GM15510 (cell line): Measurements from ENCODE around the gene CACNG6.

Experiments used
- POLR2A ChIP-seq: IDR thresholded peaks from 3 replicates; pipeline ENCODE4 v1.6.1; 2011; ENCODE audit warnings: borderline replicate concordance; ENCODE audit not compliant: insufficient read length; ENCODE audit errors: extremely low read depth

The CACNG6 gene

DNA sequence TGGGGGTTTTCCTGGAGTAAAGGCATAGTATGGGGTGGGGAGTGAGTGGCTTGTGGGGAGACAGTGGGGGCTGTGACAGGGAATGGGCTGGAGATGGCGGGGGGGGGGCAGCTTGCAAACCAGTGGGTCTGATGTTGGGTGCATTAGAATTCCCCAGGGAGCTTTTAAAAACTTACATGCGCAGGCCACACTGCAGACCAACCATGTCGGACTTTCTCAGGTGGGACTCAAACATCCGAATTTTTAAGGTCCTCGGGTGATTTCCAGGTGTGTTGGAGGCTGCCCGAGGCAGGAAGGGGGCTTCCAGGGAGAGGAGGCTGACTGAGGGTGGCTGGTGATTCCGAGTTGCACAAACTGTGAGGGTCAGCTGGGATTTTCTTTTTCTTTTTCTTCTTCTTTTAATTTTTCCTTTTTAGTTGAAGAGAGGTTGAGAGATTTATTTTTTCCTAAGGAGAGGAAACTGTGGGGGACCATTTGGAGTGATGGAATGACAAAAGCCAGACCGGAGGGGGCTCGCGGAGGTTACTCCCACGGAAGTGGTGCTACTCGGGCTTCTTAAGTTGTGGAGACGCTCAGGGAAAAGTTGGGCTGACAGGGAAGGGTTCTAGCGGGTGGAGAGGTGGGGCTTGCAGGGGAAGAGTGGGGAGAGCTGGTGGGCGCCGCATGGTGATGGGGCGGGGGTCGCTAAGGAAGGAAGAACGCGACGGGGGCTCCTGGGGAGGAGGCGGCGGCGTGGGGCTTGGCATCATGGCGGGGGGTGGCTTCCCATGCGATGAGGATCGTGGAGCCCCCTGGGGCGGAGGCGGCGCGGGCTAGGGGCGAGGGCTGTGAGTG, 29.7 kb upstream of the CACNG6 start:
- TF ChIP-seq POLR2A = no peak

DNA sequence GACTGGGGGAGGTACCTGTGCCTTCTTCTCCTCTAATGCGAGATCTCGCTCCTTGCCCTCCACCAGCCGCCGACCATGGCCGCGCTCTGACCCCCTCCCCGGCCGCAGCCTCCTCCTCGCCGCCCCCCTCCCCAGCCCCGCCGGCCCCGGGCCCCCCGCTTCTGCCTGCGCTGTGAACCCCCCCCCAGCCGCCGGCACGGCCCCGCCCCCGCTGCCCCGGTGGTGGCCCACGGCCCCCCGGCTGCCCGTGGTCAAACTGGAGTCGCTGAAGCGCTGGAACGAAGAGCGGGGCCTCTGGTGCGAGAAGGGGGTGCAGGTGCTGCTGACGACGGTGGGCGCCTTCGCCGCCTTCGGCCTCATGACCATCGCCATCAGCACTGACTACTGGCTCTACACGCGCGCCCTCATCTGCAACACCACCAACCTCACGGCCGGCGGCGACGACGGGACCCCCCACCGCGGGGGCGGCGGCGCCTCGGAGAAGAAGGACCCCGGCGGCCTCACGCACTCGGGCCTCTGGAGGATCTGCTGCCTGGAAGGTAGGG, 28.5 kb upstream of the CACNG6 start, which contains the start of gene CACNG8:
TSS of gene CACNG8 (plus strand) at position 51 of the 545 bp plus-strand sequence.
- no peak for TF ChIP-seq POLR2A

DNA sequence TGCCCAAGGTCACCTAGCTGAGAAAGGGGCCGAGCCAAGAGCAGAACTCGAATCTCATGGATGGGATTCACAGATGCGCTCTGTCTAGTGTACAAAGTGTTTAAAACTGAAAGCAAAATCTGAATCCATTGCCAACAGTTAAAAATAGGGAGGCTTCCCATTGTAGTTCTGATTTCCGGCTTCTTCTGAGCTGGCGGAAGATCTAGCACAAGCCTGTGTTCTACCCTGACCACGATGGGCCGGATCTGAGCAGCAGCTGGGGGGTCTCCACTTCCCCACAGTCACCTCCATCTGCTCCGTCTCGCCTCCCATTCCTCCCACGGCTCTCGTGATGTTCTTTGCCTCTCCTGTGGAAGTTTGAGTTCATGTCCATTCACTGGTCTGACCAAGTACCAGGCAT, 26.3 kb upstream of the CACNG6 start:
- TF ChIP-seq POLR2A = no peak

DNA sequence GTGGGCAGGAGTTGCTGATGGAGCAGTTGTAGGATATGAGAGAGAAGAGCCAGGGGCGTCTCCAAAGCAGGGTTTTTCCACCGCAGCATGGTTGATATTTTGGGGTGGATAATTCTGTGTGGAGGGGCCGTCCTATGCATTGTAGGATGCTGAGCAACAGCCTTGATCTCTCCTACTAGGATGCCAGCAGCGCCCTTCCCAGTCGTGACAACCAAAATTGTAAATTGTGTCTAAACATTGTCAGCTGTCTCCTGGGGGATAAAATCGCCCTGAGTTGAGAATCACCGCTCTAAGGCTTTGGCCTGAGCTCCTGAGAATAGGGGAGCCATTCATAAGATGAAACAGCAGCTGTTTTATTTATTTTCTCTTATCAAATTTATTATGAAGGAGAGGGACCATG, 24.5 kb upstream of the CACNG6 start:
- TF ChIP-seq POLR2A = no peak

- no peak for TF ChIP-seq POLR2A
These were observed 22.1 kb upstream of the CACNG6 start for GRCh38 chr19:53969366-53969765.

GRCh38 chr19:53971673-53972072, 19.8 kb upstream of the CACNG6 start:
- no peak for TF ChIP-seq POLR2A

DNA sequence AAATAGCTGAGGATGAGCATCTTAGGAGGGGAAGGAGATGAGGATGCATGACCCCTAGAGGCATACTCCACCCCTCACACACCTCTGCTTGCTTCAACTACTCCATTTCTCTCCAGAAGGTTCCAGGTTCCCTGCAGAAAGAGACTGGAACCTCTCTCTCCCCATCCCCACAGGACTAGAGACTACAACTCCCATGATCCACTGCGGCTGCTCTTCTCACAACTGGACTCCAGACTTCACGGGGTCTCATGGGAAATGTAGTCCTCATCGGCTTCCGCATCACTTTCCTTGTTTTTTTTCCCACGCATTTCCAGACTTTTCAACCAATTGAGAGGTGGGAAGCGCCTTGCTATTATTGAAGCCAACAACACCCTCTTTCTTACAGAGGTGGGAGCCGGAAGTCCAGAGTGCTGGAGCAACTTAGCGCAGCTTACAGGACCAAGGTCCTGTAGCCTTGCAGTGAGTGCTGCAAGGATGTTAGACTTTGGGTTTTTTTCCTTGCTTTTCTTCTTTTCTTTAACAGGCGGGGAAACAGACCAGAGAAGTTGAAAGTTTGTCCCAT, 13.9 kb upstream of the CACNG6 start:
- no peak for TF ChIP-seq POLR2A

DNA sequence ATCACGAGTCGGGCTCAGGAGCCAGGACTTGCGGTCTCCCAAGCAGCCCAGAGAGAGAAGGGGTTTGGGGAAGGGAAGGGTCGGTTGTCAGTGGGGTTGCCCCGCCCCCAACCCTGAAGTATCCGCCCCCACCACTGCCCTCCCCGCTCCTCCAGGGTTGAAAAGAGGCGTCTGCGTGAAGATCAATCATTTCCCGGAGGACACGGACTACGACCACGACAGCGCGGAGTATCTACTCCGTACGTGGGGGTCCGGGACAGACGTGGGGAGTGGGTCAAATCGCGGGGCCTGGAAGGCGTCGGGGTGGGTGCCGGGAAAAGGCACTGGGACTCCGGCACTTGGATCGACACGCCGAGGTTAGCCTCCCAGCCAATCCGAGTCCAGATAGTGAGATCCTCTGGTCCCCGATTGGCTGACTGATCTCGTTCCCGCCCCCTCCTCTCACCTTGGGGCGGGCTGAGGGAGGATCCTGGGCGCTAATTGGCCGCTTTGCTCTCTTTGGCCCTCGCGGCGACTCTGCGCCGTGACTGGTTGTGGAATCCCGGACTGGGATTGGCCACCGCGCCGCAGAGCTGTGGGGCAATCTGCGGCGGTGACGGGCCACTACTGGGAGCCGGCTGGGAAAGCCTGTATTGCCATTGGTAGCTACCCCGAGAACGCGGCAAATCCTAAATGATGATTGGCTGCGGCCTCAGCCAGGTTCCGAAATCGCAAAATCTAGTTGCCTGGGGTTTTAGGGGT, 13.3 kb upstream of the CACNG6 start:
- no peak for TF ChIP-seq POLR2A

GRCh38 chr19:53978975-53979801, 12.2 kb upstream of the CACNG6 start:
- TF ChIP-seq POLR2A = no peak

DNA sequence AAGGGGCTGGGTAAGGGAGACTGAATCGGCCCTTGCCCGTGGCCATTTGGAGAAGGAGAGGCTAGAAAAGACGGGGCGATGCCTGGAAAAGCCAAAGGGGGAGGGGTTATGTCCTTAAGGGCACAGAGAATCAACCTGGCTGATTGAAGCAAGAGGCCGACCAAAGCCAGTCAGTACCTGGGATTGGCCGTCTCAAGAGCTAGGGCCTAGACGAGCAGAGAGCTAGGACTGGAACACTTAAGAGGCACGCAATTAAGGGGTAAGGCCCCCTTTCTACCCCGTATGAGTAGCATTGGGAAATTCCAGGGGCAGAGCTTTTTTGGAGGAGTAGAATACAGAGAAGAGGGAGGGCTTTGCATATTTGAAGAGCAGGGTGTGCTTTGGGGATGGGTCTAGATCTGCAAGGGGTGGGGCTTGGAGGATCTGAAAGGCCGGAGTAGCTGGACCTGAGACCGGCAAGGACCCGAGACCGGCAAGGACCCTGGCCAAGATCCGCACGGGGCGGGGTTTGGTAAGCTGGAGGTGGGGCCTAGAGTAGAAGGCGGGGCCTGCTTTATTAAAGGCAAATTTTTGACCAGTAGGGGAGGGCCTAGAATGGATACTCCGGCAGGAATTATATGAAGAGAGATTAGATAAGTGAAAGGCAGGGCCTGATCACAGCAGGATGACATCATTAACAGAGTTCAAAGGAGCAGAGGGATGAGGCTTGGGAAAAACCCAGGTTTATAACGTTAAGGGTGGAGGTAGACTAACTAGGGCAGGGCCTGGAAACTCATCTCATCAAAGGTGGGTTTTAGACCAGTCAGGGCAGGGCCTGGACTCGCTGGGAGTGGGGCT, 10.7 kb upstream of the CACNG6 start:
- no peak for TF ChIP-seq POLR2A

GRCh38 chr19:53981376-53981951, 10.0 kb upstream of the CACNG6 start:
- no peak for TF ChIP-seq POLR2A

- no peak for TF ChIP-seq POLR2A
These were observed 9.4 kb upstream of the CACNG6 start for GRCh38 chr19:53982001-53982451.

DNA sequence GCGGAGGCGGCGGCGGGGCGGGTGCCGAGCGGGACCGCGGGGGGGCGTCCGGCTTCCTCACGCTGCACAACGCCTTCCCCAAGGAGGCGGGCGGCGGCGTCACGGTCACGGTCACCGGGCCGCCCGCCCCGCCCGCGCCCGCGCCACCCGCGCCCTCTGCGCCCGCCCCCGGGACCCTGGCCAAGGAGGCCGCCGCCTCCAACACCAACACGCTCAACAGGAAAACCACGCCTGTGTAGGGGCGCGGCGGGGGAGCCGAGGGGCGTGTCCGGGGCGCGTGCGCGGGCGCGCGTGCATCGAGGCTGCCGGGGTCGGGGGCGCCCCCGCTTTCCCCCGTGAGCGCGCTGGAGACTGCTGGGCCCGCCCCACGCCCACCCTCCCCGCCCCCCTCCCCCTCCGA, 8.8 kb upstream of the CACNG6 start:
- TF ChIP-seq POLR2A = no peak
